Left ventricle myocardium inferior (tissue), 1 donor: ENCODE results near the gene TEAD4. TPM values are rescaled to one million over a fixed set of nuclear protein-coding genes. Genes with fewer than 3 reads are reported as not detected.
A peak's percentile ranks its signal among the peaks of the same experiment; 100 is the strongest.

ENCODE experiments used
- DNase-seq: peaks from one replicate; pipeline ENCODE4 v3.0.0-alpha.2; 2020
- H3K27ac ChIP-seq: fragments of 200-600 bp; replicated peaks from 2 replicates; pipeline ENCODE4 v1.8.0; 2021
- H3K27me3 ChIP-seq: fragments of 200-600 bp; 2 replicates; pipeline ENCODE4 v1.8.0; 2021; ENCODE audit warnings: low read depth
- H3K36me3 ChIP-seq: fragments of 200-600 bp; 2 replicates; pipeline ENCODE4 v1.8.0; 2021
- H3K4me1 ChIP-seq: fragments of 200-600 bp; 2 replicates; pipeline ENCODE4 v1.8.0; 2021
- H3K4me3 ChIP-seq: fragments of 200-600 bp; 2 replicates; pipeline ENCODE4 v1.8.0; 2021; ENCODE audit warnings: mild to moderate bottlenecking, moderate library complexity
- H3K9me3 ChIP-seq: fragments of 200-600 bp; replicated peaks from 2 replicates; pipeline ENCODE4 v1.8.0; 2021
- intact Hi-C: fragments of 100-400 bp; cut with micrococcal nuclease; formaldehyde crosslinking; loops from one replicate; pipeline ENCODE4 v1.11.0; 2022
- long read RNA-seq: library from polyadenylated mRNA; unstranded; transcript quantifications from one replicate; pipeline ENCODE4 v2.0.0, GENCODE V29; 2021
- total RNA-seq: library from RNA; stranded (reverse); fragmentation: NEBNext Ultra II Directional; extraction: Animal tissue kit (Norgen Biotek cat#: 25700); gene quantifications from one replicate; pipeline ENCODE4 v1.2.1, GENCODE V29; 2021
- TF ChIP-seq, protein P1 (sequence below): fragments of 200-600 bp; IDR thresholded peaks from 2 replicates; pipeline ENCODE4 v1.8.0; 2021; ENCODE audit warnings: antibody characterized with exemption, mild to moderate bottlenecking, borderline replicate concordance
- donor health status: DM: no; HTN: yes; CAD: no; lungs with severe emphysema.

The TEAD4 gene
- total RNA-seq = 6.7 TPM
- long read RNA-seq, partial matches to known transcripts = 6 of 10 reads
- long read RNA-seq, other reads (novel, unspliced or antisense) = 3 of 10 reads

DNA sequence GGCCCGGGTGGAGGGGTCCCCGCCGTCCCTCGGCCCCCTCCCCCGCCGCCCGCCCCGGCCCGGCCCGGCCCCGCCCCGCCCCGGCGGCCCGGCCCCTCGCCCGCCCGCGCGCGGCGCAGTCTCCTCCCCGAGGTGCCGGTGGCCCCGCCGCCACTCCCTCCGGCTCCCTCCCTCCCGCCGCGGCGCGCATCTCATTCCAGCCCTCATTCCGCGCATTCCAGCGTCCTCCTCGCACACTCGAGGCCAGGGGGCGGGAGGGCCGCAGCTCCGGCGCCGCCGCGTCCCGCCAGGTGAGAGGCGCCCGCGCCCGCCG lies at the start of gene TEAD4:
Gene TEAD4, plus strand, starts transcription at position 206 of the 313 bp plus-strand sequence.
- H3K36me3 ChIP-seq = no peaks in the 10 kb centered on the region
- H3K27ac ChIP-seq = peak within 1 kb of the TSS; percentile 92
- H3K9me3 ChIP-seq = no peaks in the 10 kb centered on the region
- H3K27me3 ChIP-seq = peaks cover 11% of the 10 kb centered on the region
- H3K4me1 ChIP-seq = peaks cover 55% of the 10 kb centered on the region
- TF ChIP-seq, protein P1, sequence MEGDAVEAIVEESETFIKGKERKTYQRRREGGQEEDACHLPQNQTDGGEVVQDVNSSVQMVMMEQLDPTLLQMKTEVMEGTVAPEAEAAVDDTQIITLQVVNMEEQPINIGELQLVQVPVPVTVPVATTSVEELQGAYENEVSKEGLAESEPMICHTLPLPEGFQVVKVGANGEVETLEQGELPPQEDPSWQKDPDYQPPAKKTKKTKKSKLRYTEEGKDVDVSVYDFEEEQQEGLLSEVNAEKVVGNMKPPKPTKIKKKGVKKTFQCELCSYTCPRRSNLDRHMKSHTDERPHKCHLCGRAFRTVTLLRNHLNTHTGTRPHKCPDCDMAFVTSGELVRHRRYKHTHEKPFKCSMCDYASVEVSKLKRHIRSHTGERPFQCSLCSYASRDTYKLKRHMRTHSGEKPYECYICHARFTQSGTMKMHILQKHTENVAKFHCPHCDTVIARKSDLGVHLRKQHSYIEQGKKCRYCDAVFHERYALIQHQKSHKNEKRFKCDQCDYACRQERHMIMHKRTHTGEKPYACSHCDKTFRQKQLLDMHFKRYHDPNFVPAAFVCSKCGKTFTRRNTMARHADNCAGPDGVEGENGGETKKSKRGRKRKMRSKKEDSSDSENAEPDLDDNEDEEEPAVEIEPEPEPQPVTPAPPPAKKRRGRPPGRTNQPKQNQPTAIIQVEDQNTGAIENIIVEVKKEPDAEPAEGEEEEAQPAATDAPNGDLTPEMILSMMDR = no peak
- intact Hi-C loops = no loop called here
- peak; percentile 68 for DNase-seq
- H3K4me3 ChIP-seq = peak within 1 kb of the TSS; percentile 76

DNA sequence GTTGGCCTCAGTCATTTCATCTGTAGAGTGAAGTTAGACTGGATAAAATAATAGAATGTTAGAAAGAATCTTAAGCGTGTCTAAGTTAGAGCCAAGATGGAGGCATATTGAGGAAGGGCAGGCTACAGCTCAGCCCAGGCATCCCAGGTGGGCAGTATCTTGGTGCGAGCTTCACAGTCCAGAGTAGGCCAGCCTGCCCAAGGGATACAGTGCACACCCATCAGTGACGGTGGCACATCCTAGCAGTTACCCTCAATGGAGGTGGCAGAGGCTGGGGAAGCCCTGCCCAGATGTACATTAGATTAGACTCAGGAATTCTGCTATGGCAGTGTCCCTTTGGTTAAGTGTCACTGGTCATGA lies 47.0 kb upstream of the TEAD4 start:
- no peaks in the 10 kb centered on the region for H3K9me3 ChIP-seq
- intact Hi-C loops = no loop called here
- no peaks in the 10 kb centered on the region for H3K27me3 ChIP-seq
- H3K4me3 ChIP-seq = no peak overlapping the region
- DNase-seq = no peak
- H3K36me3 ChIP-seq = peaks cover 49% of the 10 kb centered on the region
- H3K27ac ChIP-seq = no peak overlapping the region
- H3K4me1 ChIP-seq = no peaks in the 10 kb centered on the region
- TF ChIP-seq, protein P1 = no peak

DNA sequence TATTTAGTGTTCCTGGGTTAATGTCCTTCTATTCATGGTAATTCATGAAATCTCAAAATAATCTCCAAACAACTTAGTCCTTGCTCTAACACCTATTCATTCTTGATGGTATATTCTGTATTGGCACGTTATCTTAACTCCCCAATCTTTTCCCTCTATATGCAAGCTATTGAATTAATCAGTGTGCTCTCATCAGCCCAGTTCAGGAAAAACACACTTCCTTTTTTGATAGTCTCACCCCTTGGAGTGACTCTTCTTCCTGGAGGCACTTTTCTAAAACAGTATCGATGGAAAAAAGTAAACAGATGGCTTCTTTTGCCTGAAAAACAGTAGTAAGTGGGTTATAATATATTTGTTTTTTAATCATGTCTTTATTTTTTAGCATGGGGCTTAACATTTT lies 39.9 kb upstream of the TEAD4 start:
- no peak for DNase-seq
- H3K9me3 ChIP-seq = no peaks in the 10 kb centered on the region
- H3K4me3 ChIP-seq = no peak overlapping the region
- intact Hi-C loops = no loop called here
- peaks cover 57% of the 10 kb centered on the region for H3K36me3 ChIP-seq
- no peaks in the 10 kb centered on the region for H3K27me3 ChIP-seq
- TF ChIP-seq, protein P1 = no peak
- no peak overlapping the region for H3K27ac ChIP-seq
- peaks cover 2% of the 10 kb centered on the region for H3K4me1 ChIP-seq

DNA sequence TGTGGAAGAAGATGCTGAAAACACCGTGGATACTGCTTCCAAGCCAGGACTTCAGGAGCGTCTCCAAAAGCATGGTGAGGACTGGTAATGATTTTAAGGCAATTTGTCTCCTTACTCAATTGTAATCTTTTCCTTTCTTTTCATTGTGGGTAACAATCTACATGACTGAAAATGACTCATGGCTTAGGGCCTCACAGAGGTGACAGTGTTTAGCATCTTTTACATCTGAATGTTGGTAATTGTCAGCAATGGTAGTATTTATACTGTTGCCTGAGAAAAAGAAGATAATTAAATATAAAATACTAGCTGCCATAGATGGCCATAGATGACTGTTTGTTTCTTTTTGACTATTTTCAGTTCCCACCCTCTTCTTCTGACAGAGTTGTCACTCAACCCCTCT lies 36.9 kb upstream of the TEAD4 start:
- intact Hi-C loops = no loop called here
- DNase-seq = no peak
- H3K27me3 ChIP-seq = no peaks in the 10 kb centered on the region
- H3K4me3 ChIP-seq = no peak overlapping the region
- peaks cover 3% of the 10 kb centered on the region for H3K4me1 ChIP-seq
- peaks cover 67% of the 10 kb centered on the region for H3K36me3 ChIP-seq
- H3K27ac ChIP-seq = no peak overlapping the region
- TF ChIP-seq, protein P1 = no peak
- no peaks in the 10 kb centered on the region for H3K9me3 ChIP-seq

DNA sequence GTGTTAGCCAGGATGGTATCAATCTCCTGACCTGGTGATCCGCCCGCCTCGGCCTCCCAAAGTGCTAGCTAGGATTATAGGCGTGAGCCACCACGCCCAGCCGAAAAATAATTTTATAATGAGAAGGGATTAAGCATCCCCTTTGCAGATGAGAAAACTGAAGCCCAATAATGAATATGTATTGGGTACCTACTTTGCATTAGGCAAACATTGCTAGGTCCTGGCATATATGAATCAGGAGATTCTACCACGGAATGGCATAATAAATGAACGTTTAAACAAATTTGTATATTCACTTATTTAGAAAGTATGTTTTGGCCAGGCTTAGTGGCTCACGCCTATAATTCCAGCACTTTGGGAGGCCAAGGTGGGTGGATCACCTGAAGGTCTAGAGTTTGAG lies 36.1 kb upstream of the TEAD4 start:
- H3K27ac ChIP-seq = no peak overlapping the region
- no peaks in the 10 kb centered on the region for H3K9me3 ChIP-seq
- peaks cover 3% of the 10 kb centered on the region for H3K4me1 ChIP-seq
- intact Hi-C loops = no loop called here
- no peak for DNase-seq
- TF ChIP-seq, protein P1 = no peak
- peaks cover 72% of the 10 kb centered on the region for H3K36me3 ChIP-seq
- no peaks in the 10 kb centered on the region for H3K27me3 ChIP-seq
- H3K4me3 ChIP-seq = no peak overlapping the region

DNA sequence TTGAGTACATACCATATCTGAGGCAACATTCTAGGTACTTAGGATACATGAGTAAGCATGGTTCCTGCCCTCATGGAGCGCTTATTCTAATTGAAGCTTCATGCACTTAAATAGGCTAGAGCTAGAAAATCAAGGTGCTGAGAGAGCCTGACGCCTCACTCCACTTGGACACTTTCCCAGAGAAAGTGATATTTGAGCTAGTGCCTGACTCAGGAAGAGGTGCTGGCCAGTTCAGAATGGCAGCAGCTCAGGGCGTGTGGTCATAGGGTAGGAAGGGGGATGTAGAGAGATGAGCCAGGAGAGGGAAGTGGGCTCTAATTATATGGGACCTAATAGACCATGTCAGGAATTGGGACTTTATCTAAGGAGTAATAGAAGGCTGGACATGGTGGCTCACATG lies 35.2 kb upstream of the TEAD4 start:
- Histone ChIP-seq H3K9me3 (no peaks in the 10 kb centered on the region), H3K4me3 (no peak overlapping the region), H3K4me1 (peaks cover 3% of the 10 kb centered on the region), H3K27ac (no peak overlapping the region), H3K27me3 (no peaks in the 10 kb centered on the region), H3K36me3 (peaks cover 80% of the 10 kb centered on the region)
- DNase-seq = no peak
- intact Hi-C loops = no loop called here
- TF ChIP-seq, protein P1 = no peak
